ENCODE data around the gene CDK5R1.

CDK5R1 gene

DNA sequence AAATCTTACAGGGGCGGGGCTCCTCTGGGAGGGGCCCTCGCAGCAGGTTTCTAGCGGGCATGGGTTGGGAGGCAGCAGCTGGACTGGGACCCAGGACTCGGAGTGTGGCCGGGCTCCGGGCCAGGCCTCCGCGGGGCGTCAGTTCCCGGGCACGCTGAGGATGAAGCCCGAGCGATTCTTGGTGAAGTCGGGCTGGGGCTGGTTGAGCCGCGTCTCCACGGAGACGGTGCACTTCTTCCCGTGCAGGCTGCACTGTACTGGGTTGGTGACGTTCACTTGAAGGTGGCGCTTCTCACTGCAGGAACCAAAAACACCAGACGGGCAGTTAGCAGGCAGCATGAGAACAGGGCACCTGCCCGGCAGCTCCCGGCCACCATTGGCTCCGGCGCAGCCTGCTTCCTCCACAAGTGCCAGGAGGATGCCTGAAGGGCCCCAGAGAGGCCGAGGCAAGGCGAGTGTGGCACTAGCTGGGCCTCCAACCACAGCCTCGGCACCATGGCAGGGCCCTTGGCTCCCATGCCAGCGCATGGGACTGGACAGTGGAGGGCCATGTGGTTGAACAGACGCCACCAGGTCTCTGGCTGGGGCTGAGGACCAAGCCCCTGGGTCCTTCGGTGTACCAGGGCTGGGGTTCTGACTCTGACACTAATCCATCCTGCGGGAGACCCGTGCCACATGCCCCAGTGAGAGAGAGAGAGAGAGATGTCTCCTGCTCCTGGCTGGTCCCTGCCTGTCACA, 8.0 kb downstream of the CDK5R1 start:
- DNase-seq: no peak

DNA sequence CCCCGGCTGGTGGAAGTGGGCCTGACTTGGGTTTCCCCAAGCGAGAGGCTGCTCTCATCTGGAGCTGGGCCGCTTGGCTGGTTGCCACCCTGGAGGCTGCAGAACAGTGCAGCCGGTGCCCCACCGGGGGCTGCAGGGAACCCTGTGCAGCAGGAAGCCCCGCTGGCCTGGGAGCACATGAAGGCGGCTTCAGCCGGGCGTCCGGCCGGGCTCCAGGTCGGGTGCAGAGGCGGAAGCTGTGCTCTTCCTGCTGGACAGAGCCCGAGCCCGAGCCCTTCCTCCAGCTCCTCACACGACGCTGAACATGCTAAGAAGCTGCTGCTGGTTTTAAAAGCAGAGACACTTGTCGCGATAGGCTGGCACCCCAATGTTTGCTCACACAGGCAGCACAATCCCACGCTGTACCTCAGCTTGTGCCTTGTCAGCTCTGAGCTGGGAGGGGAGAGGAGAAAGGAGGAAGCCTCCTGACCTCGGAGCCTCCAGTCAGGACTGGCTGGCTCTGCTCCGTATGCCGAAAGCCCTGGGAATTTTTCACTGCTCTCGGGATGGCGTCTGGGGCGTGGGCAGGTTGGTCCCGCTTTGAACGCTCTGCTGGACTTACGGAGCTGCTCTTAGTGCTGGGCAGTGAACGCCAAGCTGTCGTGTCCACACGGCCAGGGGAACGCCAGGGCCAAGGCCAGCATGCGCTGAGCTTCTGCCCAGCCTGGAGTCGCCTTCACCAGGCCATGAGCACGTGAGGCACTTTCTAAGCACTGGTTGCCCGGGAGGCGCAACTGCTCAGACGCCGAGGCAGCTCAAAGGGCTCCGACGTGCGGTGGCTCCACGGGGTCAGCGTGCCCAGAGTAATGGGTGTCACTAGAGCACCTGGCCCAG, 8.8 kb downstream of the CDK5R1 start:
- peak; percentile 36 for DNase-seq

DNA sequence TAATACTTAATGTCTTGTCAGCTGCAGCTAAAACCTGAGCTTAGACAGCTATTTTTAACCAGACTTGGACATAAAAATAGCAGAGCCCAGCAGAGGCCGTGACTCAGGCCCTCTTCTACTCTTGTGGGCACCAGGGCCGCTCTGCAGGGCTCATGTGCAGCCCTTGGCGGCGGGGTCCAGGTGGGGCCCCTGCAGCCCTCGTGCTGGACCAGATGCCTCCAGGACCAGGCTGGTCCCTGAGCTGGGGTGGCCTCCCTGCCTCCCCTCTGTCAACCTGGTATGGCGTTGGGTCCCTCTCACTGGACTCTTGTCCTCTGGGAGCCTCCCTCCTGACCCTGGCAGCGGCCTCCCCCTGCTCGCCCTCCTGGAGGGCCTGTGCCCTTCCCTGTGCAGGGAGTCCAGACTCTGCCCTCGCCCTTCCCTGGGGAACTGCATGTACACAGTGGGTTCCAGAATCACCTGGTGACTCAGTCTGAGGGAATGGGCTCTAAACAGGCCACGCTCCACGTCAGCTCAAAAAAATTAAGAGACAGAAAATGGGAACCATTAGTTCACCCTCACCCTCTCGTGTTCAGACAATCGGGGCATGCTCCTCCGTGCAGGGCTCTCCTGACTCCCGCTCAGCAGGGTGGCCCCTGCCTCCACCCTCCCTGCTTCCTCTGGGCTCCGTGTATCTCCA, 9.7 kb downstream of the CDK5R1 start:
- no peak for DNase-seq

DNA sequence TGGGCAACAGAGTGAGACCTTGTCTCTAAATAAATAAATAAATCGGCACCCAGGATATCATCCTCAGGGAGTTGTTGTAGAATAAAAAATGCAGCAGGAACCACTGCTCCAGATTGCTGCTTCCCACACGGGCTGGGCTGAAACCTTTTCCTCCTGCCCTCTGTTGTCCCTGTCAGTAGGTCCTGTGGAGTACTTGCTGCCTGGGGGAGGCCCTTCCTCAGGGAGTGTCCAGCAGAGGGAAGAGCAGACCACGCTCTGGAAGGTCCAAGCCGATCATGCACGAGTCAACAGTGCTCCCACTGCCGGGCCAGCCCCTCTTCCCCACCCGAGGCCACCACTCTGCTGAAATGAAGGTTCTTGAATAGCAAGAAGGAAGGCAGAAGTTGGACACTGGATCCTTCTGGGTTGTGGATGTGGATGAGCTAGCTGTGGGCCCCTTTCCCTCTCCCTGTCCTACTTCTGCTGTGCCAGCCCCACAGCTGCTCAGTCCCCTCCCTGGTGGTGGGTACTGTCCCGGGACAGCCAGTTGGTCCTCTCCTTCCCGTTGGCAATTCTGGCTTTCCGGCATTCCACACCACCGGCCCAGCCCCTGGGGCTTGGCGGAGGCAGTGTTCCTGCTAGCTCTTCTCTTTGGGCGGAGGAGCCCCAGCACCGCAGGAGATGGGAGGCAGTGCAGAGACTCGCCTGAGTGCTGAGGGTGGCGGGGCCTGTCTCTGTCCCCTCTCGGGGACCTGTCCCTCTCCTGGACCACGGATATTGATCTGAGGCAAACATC, 10.8 kb downstream of the CDK5R1 start:
- DNase-seq: no peak

DNA sequence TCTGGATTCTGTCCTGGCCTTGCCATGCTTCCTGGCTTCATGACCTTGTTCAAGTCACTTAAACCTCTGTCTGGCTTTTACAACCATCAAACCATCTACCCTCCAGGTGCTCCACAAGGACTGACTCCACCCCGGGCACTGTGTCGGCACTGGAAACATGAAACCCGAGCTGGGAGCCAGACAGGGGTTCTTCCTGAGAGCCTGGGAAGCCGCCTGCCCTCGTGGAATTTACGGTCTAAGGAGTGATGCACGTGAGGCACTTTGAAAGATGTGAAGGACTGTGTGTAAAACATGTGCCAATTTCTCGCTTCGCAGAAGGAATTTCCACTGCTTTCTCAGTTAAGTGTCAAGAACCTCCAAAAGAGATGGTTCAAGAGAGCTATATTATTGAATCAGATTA, 11.6 kb downstream of the CDK5R1 start:
- DNase-seq: no peak

DNA sequence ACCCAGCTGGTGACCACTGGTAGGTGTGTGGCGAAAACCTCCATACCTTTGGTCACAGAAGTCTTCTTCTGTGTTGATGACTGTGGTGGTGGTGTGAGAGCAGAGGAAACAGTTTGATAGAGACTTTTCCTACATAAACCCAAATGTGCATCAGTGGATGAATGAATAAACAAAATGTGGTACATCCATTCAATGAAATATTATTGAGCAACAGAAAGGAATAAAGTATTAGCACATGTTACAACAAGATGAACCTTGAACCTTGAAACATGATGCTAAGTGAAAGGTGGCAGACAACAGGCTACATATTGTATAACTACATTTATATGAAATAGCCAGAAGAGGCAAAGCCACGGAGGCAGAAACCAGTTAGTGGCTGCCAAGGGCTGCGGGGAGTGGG, 15.2 kb downstream of the CDK5R1 start:
- DNase-seq: no peak

DNA sequence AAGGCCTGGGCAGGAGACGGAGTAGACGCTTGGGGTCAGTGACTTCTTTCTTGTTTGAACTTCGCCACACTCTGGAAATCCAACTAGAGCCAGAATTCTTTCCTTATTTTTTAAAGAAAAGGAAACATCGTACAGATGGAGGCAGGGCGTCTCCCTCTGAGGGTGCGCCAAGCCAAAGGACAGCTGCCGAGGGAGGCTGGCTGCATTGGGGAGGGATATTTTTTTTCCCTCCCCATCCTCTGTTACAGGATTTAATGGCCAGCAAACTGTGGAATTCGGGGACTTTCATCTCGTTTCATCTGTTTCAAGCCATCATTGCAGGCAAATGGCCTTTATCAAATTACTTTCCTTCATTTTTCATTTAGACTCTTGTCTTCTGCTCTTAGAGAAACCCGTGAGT, 15.9 kb downstream of the CDK5R1 start:
- DNase-seq: no peak

DNA sequence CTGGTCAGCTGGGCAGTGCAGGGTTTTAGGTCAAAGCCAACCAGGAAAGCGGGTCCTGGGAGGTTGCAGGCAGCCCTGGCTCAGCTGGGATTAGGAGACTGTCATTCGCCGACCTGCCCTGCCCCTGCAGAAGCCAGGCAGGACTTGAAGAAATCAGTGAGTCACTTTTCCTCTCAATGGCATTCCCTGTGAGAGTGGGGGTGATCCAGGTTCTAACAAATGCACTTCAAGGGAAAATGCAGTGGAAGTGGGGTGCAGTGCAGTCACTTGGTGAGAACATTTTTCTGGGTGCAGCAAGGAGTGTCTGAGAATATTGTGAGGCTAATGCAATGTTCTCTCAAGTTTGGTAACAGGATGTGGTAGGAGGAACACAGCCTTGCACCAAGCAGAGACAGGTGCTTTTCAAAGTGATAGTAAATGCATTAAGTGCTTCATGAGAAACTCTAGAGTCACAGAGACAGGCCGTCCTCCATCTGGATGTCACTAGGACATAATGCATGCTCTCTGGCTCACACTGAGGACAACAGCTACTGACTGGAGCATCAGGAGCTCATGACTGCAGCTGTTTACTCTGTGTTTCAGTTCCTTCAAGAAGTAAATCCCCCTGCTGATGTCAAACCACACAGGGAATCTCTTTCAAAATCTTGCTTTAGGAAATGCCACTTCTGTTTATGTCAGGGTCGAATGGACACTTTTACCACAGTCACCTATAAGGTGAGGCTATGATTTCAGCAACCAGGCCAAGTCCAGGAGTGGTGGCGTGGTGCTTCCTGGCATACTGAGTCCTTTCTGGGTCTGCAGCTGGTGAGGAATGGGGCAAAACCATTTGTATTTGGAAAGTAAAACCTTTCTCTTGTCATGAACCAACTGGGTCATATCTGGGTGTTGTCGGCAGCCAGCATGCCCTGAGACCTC, 16.7 kb downstream of the CDK5R1 start:
- DNase-seq: peak; percentile 87

DNA sequence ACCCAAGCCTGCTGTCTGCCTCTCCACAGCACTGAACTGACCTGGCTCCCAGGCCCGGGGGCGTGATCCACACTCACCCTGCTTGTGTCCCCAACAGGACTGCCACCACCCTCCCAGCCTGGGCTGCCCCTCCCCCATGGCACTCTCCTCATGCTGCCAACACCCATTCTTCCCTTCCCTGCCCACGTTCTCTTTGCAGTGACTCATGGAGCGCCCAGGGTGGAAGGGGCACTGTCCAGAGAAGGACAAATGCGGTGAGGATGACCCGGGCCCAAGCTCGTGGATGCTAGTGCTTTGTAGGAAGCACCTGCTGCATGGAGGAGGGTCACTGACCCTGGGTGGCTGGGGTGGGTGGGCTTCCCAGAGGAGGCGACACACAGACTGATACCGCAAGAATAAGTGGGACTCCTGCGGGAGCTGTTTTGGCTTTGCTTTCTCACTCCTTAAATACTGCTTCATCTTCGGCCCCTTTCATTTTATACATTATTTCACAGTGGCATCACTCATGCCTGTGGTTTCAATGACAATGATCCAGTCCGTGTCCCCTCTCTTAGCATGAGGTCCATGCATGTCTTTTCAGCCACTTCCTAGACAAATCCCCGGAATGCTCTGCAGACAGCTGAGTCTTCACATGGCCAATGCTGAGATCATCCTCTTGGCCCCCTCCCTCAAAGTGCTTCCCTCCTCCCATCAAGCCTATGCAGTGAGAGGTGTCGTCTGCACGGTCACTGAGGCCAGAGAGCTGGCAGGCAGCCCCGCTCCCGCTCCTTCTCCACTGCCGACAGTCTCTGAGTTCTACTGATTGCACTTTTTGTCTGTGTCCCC, 17.6 kb downstream of the CDK5R1 start:
- peak; percentile 55 for DNase-seq

DNA sequence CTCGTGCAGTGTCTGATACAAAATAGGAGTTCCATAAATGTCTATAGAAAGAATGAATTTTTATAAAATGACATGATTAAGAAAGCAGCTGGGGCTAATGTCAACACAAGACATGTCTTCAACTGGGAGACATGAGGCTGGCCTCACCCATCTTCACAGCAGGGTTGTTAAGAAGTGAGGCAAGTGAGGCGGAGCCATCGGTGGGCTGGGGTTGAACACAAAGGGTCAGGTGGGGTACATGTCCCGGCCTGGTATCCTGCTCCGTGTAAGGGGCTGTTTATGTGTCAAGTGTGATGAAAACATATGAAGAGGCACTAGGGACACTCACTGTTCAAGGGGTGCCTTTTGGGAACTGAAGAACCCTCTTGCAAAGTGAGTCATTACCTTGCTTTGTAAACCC, 22.1 kb downstream of the CDK5R1 start:
- DNase-seq: no peak

DNA sequence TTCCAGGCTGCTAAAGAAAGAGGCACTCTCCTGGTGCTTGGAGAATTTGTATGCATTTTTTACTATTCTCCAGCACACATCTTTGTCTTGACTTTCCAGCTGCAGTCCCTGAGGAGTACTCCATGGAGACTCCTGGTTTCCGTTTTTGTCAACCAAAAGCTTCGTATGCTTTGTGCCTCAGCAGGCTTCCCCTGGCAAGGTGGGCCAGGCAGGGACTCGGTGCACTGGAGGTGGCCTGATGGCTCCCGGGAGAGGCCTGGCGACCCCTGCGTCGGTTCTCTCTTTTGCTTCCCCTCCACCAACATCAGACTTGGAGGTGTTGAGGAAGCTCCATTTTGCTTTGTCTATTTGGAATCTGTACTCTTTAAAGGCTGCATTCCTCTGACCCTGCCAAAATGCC, 23.7 kb downstream of the CDK5R1 start:
- DNase-seq: no peak

DNA sequence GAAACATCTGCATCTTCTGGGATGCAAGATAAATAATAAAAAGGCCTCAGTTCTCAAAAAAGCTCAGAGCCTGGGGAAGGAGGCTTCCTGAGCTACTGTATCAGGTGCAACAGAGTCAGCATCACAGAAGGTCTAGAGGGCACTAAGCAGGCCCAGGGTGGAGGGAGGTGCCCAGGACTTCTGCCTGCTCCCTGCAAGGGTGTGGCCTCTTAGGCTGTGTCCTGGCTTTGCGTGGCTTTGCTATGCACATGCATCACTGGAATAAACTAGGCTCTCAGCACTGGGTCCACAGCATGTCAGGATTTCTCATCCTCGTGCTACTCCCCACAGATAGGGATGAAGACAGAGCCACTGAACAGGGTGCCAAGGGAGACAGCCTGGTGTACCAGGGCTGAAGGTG, 25.5 kb downstream of the CDK5R1 start:
- no peak for DNase-seq

DNA sequence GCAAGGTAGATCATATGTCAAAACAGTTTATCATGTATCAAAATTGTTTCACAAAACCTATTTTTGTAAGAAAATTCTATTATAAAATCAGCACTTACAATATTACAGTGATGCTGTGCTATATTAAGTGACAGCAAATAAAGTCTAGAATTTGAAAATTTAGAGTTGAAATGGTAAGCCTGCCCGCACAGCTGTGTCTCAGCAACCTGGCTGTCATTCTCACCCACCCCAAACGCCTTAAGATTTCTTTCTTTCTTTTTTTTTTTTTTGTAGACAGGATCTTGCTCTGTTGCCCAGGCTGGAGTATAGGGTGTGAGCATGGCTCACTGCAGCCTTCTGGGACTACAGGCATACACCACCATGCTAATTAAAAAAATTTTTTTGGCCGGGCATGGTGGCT, 26.8 kb downstream of the CDK5R1 start:
- no peak for DNase-seq

DNA sequence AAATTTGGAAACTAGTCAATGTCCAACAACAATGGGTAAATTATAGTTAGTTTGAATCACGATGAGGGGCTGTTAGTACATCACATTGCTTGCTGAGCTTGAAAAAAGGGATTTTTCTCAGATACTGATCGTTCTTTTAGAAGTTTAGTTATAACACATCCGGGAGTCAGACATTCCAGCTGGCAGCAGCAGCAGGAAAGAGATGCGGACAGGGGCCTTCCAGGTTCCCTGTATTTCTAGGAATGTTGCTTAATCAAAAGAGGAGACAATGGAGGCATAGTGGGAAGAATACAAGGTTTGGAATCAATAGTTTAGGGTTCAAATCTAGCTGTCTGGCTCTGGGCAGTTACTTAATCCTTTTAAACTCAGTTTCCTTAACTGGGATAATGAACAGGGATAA, 27.8 kb downstream of the CDK5R1 start:
- no peak for DNase-seq

DNA sequence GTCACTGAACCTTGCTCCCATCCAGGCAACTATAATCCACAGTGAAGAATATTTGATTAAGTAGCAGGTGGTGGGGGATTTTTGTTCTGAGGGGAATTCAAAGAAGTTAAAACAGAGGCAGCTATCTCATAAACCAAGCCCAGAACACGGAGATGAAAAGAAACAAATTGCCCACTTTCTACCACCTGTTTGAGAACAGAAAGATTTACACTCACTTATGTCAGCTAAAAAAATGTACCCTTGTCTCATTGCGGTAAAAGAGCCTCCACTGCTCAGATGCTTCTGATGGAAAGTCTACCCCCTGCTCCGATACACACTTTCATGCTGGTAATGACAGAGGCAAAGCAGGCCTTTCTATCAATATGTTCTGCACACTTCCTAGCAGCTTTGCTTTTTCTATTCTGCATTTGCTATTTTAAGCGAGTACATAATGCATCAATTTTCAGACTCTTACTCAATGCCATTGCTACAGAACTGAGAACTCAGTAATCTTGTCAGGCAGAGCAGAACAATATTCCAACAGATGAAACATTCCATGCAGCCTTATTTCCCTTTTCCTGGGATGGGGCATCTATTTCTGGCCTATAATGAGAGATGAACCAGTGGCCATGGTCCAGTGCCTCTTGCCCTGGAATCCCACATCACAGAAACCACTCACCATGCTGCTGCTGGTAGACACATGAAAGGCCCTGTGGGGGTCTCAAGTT, 29.0 kb downstream of the CDK5R1 start:
- no peak for DNase-seq

DNA sequence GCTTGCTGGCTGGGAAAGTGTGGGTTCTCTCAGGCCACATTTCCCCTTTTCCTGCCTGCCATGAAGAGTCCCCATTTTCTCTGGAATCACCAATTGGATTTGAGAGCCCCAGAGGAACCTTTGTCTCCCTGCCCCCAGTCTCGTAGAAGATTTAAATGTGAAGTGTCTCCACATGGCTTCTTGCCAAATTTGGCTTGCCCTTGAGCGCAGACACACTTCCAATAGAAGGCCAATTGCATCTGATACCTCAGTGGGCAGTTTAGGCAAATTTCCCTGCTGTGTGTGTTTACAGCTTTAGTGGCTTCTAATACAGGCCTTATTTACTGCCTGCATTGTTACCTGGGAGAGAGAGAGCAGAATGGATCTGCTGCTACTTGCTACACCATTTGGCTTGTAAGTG, 29.7 kb downstream of the CDK5R1 start:
- DNase-seq: no peak

DNA sequence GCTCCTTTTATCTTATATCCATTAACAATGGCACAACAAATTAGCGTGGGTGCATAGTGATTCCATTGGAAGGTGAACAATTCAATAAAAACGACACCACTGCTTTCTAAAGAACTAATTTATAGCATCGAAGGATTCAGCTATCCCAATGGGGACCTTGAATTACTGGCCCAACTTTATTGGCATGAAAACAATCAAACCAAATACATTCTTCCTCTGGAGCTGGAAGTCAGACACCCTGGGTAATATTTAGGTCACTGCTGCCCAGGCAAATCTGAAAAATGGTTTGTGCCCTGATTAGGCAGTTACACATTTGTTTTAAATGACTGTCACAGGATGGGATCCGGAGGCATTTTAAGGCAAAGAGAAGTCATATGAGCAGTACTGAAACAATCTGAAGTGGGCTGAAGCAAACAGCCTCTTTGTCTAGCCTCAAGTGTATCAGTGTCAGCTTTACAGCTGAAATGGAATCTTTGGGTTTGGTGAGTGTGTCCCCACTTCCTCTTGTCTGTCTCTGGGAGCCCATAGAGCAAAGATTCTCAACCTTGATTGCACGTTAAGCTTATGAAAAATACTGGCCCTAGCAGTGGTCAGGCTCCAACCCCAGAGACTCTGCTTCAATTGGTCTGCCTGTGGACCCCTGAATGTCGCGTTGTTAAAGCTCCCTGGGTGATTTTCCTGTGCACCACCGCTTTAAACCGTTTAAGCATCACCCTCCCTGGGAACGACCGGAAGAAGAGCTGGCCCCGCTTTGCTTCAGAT, 30.3 kb downstream of the CDK5R1 start:
- DNase-seq: no peak

DNA sequence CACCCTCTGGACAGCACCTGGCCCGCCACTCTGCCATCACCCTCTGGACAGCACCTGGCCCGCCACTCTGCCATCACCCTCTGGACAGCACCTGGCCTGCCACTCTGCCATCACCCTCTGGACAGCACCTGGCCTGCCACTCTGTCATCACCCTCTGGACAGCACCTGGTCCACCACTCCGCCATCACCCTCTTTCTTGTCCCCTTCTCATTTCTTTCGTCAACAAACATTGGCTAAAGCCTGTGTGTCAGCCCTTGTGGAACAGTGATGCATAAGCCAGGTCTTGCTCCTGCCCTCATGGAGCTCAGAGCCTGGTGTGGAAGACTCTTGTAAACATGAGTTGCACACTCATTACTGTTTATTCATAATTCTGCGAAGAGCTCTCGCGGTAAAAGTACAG, 31.2 kb downstream of the CDK5R1 start:
- DNase-seq: no peak

DNA sequence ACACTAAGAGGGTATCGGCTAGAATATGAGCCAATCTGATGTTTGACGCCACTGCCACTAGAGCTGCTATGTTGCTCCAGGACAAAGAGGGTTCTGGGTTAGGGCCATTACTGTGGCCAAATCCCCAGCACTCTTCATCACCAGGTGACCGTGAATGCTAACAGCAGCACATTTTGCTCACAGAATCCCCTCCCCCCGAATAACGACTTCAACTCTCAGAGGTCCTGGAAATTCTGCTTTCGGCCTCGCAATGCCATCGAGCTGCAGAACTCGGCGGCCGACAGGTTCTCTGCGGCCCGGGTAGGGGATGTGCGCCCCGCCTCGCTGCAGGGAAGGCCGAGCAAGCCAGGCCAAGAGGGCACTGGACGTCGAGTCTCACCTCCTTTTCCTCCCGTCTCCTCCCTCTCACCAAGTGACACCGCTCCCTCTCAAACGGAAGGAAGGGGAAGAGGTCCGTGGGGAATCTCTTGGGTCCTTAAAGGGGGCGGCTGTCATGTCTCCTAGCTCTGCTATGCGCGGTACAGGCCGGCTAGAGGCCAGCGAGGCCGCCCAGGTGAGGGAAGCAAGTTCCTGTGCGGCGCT, 31.9 kb downstream of the CDK5R1 start:
- no peak for DNase-seq

Measured in suppressor macrophage treated with lipopolysaccharide for 4 hours (primary cell).